GM19468 (cell line): ENCODE results near the gene TCN2.
"Not testable (repeated sequence)": the region's sequence is repeated elsewhere in the genome, so short reads cannot be mapped to it uniquely, and the experiment has no call there.

Experiments
- ATAC-seq: cut with Tn5 transposase; IDR thresholded peaks from one replicate; pipeline ENCODE4 v1.9.1; 2021; ENCODE audit warnings: mild to moderate bottlenecking, moderate library complexity, moderate number of reproducible peaks; ENCODE audit not compliant: unreplicated experiment; ENCODE audit errors: extremely low read depth

TCN2 gene

DNA sequence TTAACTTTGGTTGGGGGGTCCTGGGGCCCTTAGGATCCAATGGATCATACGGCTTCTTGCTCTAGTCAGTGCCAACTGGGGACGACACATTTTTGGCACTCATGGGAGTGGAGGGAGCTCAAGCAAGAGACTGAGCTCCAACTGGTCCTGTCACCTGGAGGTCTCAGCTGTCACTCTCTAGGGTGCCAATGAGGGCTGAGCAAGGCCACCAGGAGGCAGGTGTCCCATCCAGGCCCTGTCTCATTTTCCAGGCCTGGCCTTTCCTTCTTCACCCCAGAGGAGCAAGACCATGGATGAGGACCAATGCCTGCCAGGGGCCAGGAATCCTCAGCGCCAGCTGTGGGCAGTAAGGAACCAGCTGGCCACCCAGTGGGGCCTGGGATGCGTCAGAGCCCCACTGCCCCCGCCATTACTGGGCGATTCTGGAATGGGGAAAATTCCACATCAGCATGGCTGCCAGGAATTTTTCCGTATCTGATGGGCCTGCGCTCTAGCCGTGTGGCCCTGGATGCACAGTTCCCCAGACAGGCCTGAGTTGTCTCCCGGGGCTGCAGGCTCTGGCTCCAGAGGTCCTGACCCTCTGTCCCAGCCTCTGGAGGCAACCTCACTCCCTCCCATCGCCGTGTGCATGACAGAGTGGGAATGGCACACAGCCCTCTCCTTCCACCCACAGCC is 31.8 kb upstream of the TCN2 start:
- no peak for ATAC-seq

DNA sequence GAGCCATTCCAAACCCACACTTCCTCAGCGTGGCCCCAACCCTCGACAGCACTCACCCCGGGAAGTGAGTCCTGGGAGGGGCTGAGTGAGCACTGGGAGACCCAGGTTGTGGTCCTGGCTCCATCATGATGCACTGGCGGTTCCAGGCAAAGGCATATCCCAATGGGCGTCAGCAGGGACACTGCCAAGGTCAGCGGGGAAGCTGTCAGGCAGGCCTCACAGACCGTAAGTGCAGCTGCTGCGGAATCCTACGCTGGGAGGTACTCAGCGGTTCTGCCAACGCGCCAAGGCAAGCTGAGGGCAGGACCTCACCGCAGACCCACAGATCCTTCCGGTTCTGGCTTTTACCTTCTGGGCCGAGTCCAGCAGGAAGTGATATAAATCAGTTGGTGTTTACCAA is 31.1 kb upstream of the TCN2 start:
- no peak for ATAC-seq

DNA sequence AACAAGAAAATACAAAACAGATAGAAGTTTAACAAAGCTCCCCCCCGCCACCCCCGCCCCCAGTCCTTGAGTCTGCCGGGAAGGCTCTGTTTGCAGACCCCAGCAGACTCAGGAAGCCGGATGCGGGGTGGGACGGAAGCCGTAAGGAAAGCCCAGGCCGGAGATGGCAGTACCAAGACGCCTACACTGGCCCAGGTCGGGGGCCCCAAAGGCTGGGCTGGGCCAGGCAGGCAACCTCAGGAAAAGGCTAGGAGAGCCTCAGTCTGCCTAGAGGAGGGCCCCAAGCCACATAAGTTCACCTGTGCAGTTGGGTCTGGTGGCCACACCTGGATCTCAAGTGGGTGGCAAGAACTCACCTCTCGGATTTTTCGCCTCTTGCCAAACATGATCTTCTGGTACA is 28.5 kb upstream of the TCN2 start:
- no peak for ATAC-seq

DNA sequence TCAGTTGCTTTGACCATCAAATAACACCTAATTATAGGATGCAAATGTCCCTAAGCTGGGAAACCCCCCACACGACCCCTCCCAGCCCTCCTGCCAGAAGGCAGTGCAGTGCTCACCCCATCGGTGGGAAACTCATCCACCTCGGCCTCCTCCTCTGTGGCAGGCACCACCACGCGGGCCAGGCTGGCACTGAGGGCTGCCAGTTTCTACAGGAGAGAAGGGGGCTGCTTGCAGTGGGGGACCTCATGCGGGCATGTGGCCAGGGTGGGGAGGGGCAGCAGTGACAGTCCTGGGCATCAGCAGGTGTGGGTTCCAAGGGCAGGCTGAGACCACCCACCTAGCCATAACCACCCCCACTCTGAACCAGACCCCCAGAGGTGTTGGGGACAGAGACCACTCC is 26.1 kb upstream of the TCN2 start:
- no peak for ATAC-seq

DNA sequence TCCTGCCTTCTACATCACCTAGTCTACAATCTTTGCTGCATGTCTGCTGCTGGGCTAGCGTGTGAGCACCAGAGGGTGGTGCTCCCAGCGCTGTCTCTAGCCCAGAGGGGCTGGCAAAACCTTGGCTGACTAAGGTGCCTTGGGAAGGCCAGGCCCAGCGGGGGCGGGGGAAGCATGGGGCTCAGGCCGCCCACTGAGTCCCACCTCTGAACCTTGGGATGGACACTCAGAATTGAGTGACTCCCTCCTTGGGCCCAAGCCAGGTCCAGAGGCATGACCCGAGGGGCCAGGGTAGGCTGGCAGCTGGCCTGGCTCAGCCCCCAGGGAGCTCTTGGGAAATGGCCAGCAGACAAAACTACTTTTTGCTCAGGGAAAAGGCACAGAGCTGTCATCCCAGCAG is 24.9 kb upstream of the TCN2 start:
- no peak for ATAC-seq

DNA sequence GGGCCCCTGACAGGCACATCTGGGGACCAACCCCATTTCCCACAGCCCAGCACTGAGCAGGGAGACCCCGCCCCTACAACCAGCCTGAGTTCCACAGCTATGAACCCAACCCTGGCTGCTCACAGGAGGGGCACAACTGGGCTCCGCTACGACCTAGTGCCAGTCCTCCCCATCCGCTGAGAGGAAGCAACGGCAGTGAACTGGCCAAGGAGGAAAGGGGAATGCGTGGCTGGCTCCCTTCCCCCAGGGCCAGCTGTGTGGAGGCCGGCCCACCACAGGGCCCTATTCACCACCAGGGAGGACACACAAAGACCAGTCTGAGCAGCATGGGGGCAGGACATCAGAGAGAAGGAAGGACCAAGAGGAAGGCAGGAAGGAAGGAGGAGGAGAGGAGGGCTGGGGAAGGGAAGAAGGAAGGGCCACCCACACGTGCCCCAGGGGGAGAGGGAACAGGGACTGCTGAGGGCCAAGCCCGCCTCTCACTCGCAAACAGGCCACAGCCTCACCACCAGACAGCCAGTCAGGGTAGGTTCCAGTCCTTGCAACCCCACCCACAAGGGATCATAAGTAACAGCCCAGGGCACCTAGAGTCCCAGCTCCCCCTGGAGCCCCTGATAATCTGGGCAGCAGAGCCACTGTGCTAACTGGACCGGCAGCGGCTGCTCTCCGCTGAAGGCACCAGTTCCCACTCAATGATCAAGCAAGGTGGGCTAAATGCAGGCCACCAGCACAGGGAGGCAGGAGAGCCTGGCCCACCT is 24.0 kb upstream of the TCN2 start:
- ATAC-seq: no peak

DNA sequence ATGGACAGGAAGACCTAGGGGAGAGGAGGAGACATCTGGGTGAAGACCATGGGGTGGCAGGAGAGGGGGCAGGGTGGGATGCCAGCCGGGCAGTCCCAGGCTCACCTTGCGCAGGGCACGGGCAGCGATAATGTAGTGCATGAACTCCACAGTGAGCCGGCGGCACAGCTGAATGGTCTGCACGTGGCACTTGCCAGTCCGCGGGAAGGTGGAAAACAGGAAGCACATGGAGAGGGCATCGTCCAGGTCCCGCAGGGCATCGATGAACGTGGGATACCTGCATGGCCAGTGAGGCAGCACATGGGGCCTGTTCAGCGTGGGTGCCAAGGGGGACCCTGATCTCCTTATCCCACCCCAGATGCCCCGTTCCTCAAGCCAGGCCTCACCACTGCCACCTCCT is 22.5 kb upstream of the TCN2 start:
- no peak for ATAC-seq

DNA sequence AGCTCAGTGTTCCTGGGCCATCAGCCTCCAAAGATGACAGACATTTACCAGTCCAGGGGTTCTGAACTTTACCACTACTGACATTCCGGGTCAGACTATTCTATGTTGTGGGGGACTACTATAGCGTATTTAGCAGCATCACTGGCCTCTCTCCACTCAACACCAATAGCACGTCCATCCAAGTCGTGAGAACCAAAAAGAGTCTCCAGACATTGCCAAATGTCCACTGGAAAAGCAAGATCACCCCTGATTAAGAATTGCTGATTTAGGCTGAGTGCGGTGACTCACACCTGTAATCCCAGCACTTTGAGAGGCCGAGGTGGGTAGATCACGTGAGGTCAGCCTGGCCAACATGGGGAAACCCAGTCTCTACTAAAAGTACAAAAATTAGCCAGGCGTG is 20.6 kb upstream of the TCN2 start:
- no peak for ATAC-seq

DNA sequence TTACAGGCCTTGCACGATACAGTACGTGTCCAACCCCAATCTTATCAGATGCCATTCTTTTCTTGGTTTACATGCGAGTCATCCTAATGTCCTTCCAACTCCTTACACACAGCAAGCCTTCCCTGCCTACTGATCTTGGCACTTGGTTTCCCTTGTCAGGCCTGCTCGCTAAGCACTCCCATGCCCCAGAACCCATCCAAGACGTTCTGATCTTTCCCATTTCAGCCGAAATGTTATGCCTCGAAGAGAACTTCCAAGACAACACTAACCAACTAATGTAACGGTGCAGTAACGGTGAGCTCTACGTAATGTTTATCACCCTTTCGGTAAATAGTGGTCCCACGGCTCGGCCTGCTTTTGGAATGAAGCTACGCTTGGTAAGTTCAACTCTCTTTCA is 15.8 kb upstream of the TCN2 start:
- ATAC-seq: no peak

DNA sequence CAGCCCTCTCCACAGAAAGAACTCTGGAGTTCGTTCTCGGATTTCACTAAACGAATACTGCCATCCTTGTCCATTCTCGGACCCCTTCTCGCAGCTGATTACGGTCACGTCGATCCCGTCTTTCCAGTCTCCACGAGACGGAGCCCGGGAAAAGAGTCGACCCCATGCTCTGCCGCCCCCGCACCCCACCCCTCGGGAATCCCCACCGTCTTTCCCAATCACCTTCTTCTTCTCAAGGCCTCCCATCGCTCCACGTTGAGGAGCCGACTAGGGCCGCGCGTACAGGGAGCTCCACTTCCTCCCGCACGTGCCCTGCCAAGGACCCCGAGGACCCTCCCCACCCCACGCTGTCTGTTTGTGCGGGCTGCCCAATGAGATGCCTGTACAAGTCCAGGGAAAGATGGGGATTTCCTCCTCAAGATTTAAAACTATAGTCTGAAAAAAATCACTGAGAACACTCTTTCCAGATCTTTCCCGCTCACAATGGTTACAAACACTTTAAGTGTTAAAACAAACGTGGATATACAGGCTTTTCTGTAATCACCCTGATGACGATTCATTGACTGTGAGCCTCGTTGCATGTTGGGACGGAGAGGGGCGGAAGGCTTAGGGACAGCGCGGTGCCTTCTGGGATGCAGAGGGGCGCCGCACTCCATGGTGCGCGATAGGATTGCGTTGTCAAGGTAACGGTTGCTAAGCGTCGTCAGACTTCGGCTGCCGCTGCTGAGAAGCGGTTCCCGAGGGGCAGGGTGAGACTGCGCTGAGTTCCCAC is 15.2 kb upstream of the TCN2 start, which contains the start of gene PES1:
Gene PES1 (minus strand): TSS at position 323 of the 772 bp plus-strand sequence. CDS start 77 bp downstream, at position 246.
- peak; percentile 76 for ATAC-seq

DNA sequence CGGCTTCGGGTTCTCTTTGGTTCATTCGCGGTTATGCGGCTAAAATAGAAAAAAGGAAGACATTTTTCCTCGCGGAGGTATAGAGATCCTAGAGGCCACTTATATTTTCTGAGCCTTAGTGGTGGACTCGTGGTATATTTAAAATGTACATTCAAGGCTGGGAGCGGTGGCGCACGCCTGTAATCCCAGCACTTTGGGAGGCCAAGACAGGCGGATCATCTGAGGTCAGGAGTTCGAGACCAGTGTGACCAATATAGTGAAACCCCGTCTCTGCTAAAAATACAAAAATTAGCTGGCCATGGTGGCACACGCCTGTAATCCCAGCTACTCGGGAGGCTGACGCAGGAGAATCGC is 14.6 kb upstream of the TCN2 start:
- not testable (repeated sequence) for ATAC-seq

DNA sequence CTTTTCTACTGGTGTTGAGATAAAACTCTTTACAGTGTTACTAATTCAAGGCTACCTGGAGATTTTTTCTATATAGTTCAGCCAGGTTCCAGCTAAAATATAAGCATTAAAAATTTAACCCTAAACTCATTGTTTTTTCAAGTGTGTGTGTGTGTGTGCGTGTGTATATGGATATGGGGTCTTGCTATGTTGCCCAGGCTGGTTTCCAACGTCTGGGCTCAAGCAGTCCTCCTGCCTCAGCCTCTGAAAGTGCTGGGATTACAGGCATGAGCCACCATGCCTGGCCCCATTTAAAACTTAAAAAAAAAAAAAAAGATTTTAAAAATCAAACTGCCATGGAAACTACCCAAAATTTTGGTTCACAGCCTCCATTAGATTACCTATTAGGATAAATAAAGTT is 10.8 kb upstream of the TCN2 start:
- no peak for ATAC-seq

DNA sequence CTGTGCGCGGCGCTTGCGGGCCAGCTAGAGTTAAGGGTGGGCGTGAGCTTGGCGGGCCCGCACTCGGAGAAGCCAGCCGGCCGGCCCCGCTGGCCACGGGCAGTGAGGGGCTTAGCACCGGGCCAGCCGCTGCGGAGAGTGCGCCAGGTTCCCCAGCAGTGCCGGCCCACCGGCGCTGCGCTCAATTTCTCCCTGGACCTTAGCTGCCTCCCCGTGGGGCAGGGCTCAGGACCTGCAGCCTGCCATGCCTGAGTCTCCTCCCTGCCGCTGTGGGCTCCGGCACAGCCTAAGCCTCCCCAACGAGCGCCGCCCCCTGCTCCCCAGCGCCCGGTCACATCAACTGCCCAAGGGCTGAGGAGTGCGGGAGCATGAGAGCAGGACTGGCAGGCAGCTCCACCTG is 10.1 kb upstream of the TCN2 start:
- ATAC-seq: no peak

DNA sequence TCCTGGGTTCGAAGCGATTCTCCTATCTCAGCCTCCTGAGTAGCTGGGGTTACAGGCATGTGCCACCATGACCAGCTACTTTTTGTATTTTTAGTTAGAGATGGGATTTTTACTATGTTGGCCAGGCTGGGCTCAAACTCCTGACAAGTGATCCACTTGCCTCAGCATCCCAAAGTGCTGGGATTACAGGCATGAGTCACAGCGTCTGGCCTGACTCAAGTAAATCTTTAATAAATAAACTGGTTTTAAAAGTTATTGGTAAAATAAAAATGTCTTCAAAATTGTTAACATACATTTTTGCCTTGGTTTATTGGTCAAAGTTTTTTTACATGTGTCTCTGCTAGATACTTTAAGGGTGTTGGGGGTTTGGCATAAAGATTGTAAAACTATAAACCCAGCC is 8.0 kb upstream of the TCN2 start:
- ATAC-seq: no peak

DNA sequence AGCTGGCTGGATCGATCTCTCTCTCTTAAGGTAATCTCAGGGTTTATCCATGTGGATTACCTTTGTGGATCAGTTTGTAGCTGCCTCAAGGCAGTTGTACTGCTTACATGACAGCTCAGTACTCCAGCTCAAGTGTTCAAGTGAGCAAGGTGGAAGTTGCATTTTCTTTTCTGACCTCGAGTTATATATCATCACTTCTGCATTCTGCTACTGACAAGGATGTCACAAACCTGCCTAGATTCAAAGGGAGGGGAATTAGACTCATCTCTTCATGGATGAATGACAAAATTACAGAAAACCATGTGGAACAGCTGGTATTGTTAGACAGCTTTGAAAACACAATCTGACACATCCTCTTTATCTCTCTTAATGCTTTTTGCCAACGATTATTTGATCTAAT is 6.1 kb upstream of the TCN2 start:
- ATAC-seq: no peak

DNA sequence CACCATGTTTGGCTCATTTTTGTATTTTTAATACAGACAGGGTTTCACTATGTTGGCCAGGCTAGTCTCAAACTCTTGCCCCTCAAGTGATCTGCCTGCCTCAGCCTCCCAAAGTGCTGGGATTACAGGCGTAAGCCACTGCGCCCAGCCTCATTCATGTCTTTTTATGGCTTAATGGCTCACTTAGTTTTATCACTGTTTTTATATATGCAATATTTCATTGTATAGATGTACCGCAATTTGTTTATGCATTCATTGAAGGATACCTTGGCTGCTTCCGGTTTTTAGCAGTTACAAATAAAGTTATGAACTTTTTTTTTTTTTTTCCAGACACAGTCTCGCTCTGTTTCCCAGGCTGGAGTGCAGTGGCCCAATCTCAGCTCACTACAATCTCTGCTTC is 5.5 kb upstream of the TCN2 start:
- no peak for ATAC-seq

DNA sequence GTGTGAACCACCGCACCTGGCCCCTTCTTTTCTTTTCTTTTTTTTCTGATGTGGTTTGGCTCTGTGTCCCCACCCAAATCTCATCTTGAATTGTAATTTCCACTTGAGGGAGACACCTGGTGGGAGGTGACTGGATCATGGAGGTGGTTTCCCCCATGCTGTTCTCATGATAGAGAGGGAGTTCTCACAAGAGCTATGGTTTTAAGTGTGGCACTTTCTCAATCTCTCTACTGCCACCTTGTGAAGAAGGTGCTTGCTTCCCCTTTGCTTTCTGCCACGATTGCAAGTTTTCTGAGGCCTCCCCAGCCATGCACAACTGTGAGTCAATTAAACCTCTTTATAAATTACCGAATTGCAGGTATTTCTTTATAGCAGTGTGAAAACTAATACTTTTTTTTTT is 4.9 kb upstream of the TCN2 start:
- no peak for ATAC-seq

DNA sequence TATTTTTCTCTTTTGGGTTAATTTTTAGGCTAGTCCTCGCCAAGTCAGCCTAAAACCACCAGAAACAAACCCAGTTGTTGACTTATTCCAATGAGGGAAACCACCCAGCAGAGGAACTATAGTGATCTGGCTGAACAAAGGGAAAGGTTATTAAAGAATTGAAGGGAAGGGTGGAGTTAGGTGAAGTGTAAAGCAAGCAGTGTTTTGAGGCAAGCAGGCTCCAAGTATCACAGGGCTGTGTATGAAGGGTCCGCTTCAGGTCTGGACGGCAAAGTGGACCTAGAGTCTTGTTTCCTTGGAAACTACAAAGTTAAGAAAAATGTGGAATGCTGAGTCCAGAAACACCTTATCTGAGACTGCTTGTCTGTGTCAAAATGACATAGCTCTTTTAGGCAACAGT is 3.2 kb upstream of the TCN2 start:
- ATAC-seq: no peak

DNA sequence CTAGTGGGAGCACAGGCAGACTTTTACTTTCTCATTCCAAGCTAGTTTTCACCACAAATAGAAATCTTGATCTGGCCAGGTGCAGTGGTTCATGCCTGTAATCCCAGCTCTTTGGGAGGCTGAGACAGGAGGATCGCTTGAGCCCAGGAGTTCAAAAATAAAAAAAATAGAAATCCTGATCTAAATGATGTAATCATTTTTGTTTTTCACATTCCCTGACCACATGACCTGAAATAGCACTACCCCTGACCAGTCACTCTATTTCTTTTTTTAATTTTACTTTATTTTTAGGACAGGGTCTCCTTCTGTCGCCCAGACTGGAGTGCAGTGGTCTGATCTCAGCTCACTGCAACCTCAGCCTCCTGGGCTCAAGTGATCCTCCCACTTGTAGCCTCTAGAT is 2.3 kb upstream of the TCN2 start:
- no peak for ATAC-seq

DNA sequence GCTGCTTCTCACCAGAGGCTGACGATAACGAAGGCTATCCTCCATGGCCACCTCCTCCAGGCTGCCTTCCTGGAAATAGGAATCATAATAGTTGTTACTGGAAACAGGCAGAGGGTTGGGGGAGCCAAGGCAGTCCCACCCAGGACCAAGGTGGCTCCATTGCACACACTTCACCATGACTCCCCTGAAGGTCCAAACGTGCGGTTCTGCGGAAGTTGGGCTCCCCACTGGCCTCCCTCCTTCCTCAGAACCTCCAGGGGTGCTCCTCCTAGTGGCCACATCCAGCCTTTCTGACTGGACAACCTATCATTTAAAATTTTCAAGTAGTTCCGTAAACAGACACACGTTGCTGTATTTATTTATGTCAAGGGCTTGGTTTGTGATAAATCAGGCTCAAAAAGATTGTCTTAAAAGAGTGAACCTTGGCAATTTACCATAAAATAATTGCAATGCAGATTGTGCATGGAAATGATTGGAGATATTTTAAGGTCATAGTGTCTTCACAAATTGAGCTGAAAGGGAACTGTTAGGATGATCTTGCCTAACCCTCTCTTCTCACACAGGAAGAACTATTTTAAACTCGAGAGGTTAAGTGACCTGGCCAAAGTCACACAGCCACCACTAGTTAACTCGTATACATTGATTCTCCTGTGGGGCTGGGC is 1.4 kb upstream of the TCN2 start:
- ATAC-seq: no peak
